GM18951 (cell line): ENCODE results near the gene C10orf53.

Source experiments
- POLR2A ChIP-seq: IDR thresholded peaks from 4 replicates; pipeline ENCODE4 v1.6.1; 2011; ENCODE audit warnings: mild to moderate bottlenecking; ENCODE audit not compliant: insufficient read length, insufficient read depth; ENCODE audit errors: extremely low read depth
- in situ Hi-C: fragments of 300-500 bp; cut with MboI; formaldehyde crosslinking; loops from one replicate; pipeline ENCODE4 v1.12.0; 2022; ENCODE audit warnings: low sequenced_read_pairs, mixed read lengths, inconsistent platforms; ENCODE audit not compliant: unreplicated experiment

C10orf53 gene

DNA sequence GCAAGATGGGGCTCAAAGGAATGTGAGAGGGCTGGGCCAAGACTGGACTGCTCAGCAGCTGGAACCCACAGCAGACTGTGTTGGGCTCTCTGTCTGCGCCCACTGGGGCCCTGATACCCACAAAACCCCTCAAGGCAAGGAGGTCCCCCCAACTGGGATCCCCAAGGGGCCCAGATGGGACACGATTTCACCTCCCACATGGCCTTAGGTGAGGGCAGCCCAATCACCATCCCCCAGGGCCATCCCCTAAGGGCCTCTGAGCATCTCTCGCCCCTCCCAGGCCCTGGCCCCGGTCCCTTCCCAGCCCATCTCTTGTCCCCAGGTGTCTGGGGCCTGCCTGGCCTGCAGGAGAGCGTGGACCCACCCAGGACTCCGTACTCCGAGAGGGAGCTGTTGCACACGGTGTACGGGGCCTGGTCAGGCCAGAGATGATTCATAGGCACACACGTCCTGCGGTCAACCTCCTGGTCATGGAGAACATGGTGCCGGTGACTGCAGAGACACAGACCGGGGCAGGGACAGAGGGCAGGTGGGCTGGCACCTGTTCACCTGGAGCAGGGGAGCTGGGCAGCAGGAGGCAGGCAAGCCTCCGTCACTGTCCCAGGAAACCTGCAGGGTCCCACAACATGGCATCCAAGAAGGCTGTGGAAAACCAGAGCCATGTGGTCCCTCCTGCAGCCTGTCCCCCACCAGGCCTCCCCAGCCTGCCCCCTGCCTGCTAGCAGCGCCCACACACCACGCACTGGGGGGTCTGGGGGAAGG is 61.1 kb downstream of the C10orf53 start:
- in situ Hi-C loops = no loop called here

GRCh38 chr10:49741108-49741995 is 61.9 kb downstream of the C10orf53 start:
- in situ Hi-C loops = no loop called here
- TF ChIP-seq POLR2A = no peak

More for the DNA sequence above, 61.1 kb downstream of the C10orf53 start:
- TF ChIP-seq POLR2A = no peak

GRCh38 chr10:49742683-49743463 is 63.4 kb downstream of the C10orf53 start:
- in situ Hi-C loops = no loop called here
- TF ChIP-seq POLR2A = no peak

DNA sequence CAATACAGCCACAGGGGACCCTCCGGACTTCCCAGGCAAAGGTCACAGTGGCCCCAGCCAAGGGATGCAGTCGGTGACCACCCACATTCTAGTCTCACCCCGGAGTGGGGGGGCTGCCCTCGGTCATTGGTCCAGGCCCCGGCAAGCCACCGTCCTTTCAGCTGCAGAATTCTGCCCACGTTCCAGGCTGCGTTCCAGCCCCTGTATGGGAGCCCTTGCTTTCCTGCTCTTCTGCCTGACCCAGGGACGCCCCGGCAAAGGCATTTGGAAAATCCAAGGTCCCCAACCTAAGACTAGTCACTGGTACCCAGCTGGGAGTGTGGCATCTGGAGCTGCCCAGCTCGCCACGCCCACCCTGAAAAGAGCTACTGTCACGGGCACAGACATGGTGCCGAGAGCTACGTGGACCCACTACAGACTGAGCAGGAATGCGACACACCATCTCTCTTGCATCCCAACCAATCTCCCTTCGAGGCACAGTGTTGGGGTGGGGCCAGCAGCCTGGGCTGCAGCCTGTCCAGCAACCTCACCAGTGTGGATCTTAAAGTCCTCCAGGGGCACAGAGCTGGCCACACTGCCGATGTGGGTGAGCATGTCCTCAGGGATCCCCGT is 64.1 kb downstream of the C10orf53 start:
- in situ Hi-C loops = no loop called here
- TF ChIP-seq POLR2A = no peak

- TF ChIP-seq POLR2A = no peak
- in situ Hi-C loops = no loop called here
Measured at GRCh38 chr10:49744091-49744685, 64.7 kb downstream of the C10orf53 start.

- in situ Hi-C loops = no loop called here
- no peak for TF ChIP-seq POLR2A
Measured at GRCh38 chr10:49744924-49745605, 65.6 kb downstream of the C10orf53 start.

GRCh38 chr10:49745756-49746155 is 66.3 kb downstream of the C10orf53 start:
- in situ Hi-C loops = no loop called here
- no peak for TF ChIP-seq POLR2A

GRCh38 chr10:49746626-49747302 is 67.3 kb downstream of the C10orf53 start:
- in situ Hi-C loops = no loop called here
- TF ChIP-seq POLR2A = no peak
